Mesenchymal stem cell (in vitro differentiated cells and primary cell): Measurements from ENCODE around the gene UBE2G2.

ENCODE experiments used
- DNase-seq: peaks from one replicate; pipeline ENCODE4 v3.0.0-alpha.2; 2013
- H2AFZ ChIP-seq: one replicate; pipeline ENCODE4 v1.6.1; 2013; ENCODE audit warnings: low read depth, mild to moderate bottlenecking, control low read depth, inconsistent platforms, low read length, moderate library complexity
- H2AK5ac ChIP-seq: 2 replicates; pipeline ENCODE4 v1.6.1; 2013; ENCODE audit warnings: low read length, moderate library complexity, mild to moderate bottlenecking, inconsistent platforms; ENCODE audit not compliant: severe bottlenecking
- H2BK120ac ChIP-seq: one replicate; pipeline ENCODE4 v1.6.1; 2013; ENCODE audit warnings: low read depth, mild to moderate bottlenecking, inconsistent platforms, low read length, moderate library complexity
- H2BK12ac ChIP-seq, 2 experiments: one replicate each; pipeline ENCODE4 v1.6.1; 2013; ENCODE audit warnings: inconsistent platforms in 2 of 2, low read length in 2 of 2, mild to moderate bottlenecking in 2 of 2, moderate library complexity in 2 of 2, control low read depth in 1 of 2
- H2BK15ac ChIP-seq: one replicate; pipeline ENCODE4 v1.6.1; 2013; ENCODE audit warnings: mild to moderate bottlenecking, low read depth, inconsistent platforms; ENCODE audit not compliant: poor library complexity, severe bottlenecking
- H2BK5ac ChIP-seq: 2 replicates; pipeline ENCODE4 v1.6.1; 2013; ENCODE audit warnings: low read depth, mild to moderate bottlenecking, low read length, control low read depth, inconsistent platforms; ENCODE audit not compliant: poor library complexity, severe bottlenecking
- H3K14ac ChIP-seq, 2 experiments: one replicate each; pipeline ENCODE4 v1.6.1; 2013; ENCODE audit warnings: inconsistent platforms in 2 of 2, low read length in 2 of 2, control low read depth in 1 of 2, mild to moderate bottlenecking in 1 of 2, moderate library complexity in 1 of 2
- H3K18ac ChIP-seq, 2 experiments: one replicate each; pipeline ENCODE4 v1.6.1; 2013; ENCODE audit warnings: inconsistent platforms in 2 of 2, low read length in 2 of 2, control low read depth in 1 of 2, low read depth in 1 of 2, mild to moderate bottlenecking in 1 of 2
- H3K23ac ChIP-seq, 2 experiments: one replicate each; pipeline ENCODE4 v1.6.1; 2013; ENCODE audit warnings: inconsistent platforms in 2 of 2, low read length in 2 of 2, mild to moderate bottlenecking in 2 of 2, moderate library complexity in 2 of 2, control low read depth in 1 of 2
- H3K27ac ChIP-seq: 2 replicates; pipeline ENCODE4 v1.5.1; 2013; ENCODE audit warnings: mild to moderate bottlenecking, moderate library complexity, low read length, control low read depth, inconsistent platforms; ENCODE audit not compliant: poor library complexity, severe bottlenecking
- H3K27me3 ChIP-seq, 2 experiments: 2 replicates each; pipeline versions ENCODE4 v1.6.1 to v1.7.0; 2013; ENCODE audit warnings: low read length in 2 of 2, mild to moderate bottlenecking in 2 of 2, moderate library complexity in 2 of 2, control low read depth in 1 of 2, inconsistent platforms in 1 of 2; ENCODE audit not compliant: control insufficient read depth in 1 of 2, insufficient read depth in 1 of 2
- H3K36me3 ChIP-seq, 2 experiments: 2 replicates each; pipeline versions ENCODE4 v1.6.1 to v1.7.0; 2013; ENCODE audit warnings: low read length in 2 of 2, control low read depth in 1 of 2, inconsistent platforms in 1 of 2, low read depth in 1 of 2, mild to moderate bottlenecking in 1 of 2; ENCODE audit not compliant: insufficient read depth in 2 of 2, control insufficient read depth in 1 of 2
- H3K4ac ChIP-seq, 2 experiments: one replicate each; pipeline ENCODE4 v1.6.1; 2013; ENCODE audit warnings: inconsistent platforms in 2 of 2, low read length in 2 of 2, mild to moderate bottlenecking in 2 of 2, moderate library complexity in 2 of 2, control low read depth in 1 of 2, low read depth in 1 of 2
- H3K4me1 ChIP-seq: 2 replicates; pipeline ENCODE4 v1.6.1; 2013; ENCODE audit warnings: low read depth, low read length, control low read depth; ENCODE audit not compliant: control insufficient read depth, insufficient read depth
- H3K4me2 ChIP-seq: 2 replicates; pipeline ENCODE4 v1.6.1; 2013; ENCODE audit warnings: low read length, mild to moderate bottlenecking, inconsistent platforms; ENCODE audit not compliant: poor library complexity, severe bottlenecking
- H3K4me3 ChIP-seq, 2 experiments: 2 replicates each; pipeline versions ENCODE4 v1.5.1 to v1.7.0; 2013; ENCODE audit warnings: low read length in 2 of 2, mild to moderate bottlenecking in 2 of 2, control low read depth in 1 of 2, low read depth in 1 of 2; ENCODE audit not compliant: insufficient read depth in 1 of 2
- H3K79me1 ChIP-seq: replicated peaks from 2 replicates; pipeline ENCODE4 v1.6.1; 2013; ENCODE audit warnings: mild to moderate bottlenecking, control low read depth, low read length, inconsistent platforms; ENCODE audit not compliant: poor library complexity, severe bottlenecking
- H3K9ac ChIP-seq: 2 replicates; pipeline ENCODE4 v1.7.0; 2013; ENCODE audit warnings: mild to moderate bottlenecking, low read length, moderate library complexity
- H3K9me3 ChIP-seq: 2 replicates; pipeline ENCODE4 v1.7.0; 2013; ENCODE audit warnings: mild to moderate bottlenecking, low read length; ENCODE audit not compliant: control insufficient read depth
- H4K8ac ChIP-seq: one replicate; pipeline ENCODE4 v1.6.1; 2013; ENCODE audit warnings: inconsistent platforms, mild to moderate bottlenecking, low read length, moderate library complexity
- H4K91ac ChIP-seq: one replicate; pipeline ENCODE4 v1.6.1; 2013; ENCODE audit warnings: mild to moderate bottlenecking, low read length, inconsistent platforms
- WGBS: methylation state at CpG from one replicate; pipeline ENCODE4 v1.1.7; 2013; ENCODE audit warnings: mixed read lengths; 5-methylcytosine and 5-hydroxymethylcytosine counted together

Gene UBE2G2

DNA sequence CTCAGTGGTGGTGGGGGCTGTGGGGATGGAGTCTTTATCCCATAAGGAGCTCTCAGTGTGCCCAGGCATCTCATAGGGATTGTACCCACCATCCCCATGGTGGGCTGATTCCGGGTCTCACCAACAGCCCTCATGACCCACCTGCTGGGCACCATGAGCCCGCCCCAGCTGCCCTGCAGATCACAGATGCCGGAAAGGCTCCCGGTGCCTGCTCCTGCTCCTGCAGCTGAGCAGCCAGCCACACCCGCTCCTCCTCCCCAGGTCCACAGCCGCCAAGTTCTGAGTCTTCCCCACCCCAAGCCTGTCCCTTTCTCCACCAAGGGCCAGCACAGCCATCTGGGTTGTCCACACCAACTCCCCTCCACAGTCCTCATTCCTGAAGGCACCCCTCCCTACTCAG, 74.8 kb downstream of the UBE2G2 start:
- WGBS: 81% methylated on average over 6 of the region's 6 CpGs
- Histone ChIP-seq H3K9me3 (no peaks in the 10 kb centered on the region), H3K27me3 (peaks cover 54 to 72% of the 10 kb centered on the region in 2 experiments), H3K79me1 (no peaks in the 10 kb centered on the region), H3K4me3 (no peak overlapping the region), H3K27ac (no peak overlapping the region), H3K9ac (no peak overlapping the region), H4K91ac (no peak overlapping the region), H2AFZ (no peak overlapping the region), H2BK12ac (no peak overlapping the region), H3K4ac (no peak overlapping the region), H4K8ac (no peak overlapping the region), H2BK15ac (no peak overlapping the region), H3K4me2 (no peak overlapping the region), H2AK5ac (no peak overlapping the region), H3K23ac (no peak overlapping the region), H3K14ac (no peak overlapping the region), H3K36me3 (no peaks in the 10 kb centered on the region), H3K18ac (no peak overlapping the region), H3K4me1 (no peaks in the 10 kb centered on the region), H2BK120ac (no peak overlapping the region), H2BK5ac (no peak overlapping the region)
- DNase-seq: no peak

GRCh38 chr21:44724926-44725325, 76.7 kb downstream of the UBE2G2 start:
- Histone ChIP-seq H3K18ac (no peak overlapping the region), H3K14ac (no peak overlapping the region), H2BK5ac (no peak overlapping the region), H4K91ac (no peak overlapping the region), H2BK12ac (no peak overlapping the region), H3K9ac (no peak overlapping the region), H3K4me1 (no peaks in the 10 kb centered on the region), H2AFZ (no peak overlapping the region), H4K8ac (no peak overlapping the region), H2BK15ac (no peak overlapping the region), H3K23ac (no peak overlapping the region), H3K4me3 (no peak overlapping the region), H2BK120ac (no peak overlapping the region), H3K4me2 (no peak overlapping the region), H2AK5ac (no peak overlapping the region), H3K79me1 (no peaks in the 10 kb centered on the region), H3K36me3 (no peaks in the 10 kb centered on the region), H3K9me3 (no peaks in the 10 kb centered on the region), H3K27ac (no peak overlapping the region), H3K27me3 (peaks cover 54 to 65% of the 10 kb centered on the region in 2 experiments), H3K4ac (no peak overlapping the region)
- 85% methylated on average over 14 of the region's 14 CpGs for WGBS
- no peak for DNase-seq

DNA sequence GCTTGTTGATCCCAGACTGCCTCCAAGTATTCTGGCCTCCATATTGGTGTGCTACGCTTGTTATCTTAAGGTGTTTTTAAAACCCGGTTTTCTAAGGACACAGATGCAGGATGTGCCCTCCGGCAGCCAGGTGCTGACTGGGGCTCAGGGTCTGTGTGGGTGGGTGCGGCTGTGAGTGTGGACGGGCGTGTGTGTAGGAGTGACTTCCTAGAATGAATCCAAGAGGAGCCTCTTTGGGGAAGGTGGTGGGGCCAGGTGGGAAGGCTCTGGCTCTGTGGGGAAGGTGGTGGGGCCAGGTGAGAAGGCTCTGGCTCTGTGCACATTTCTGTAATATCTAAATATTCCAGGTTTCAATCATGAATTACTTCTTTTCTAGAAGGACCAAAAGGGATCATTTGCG, 77.4 kb downstream of the UBE2G2 start:
- H3K9ac ChIP-seq: no peak overlapping the region
- no peak overlapping the region for H2BK5ac ChIP-seq
- DNase-seq: no peak
- no peak overlapping the region for H3K27ac ChIP-seq
- H3K18ac ChIP-seq: no peak overlapping the region
- no peak overlapping the region for H3K4ac ChIP-seq
- H2BK15ac ChIP-seq: no peak overlapping the region
- H3K14ac ChIP-seq: no peak overlapping the region
- peaks cover 54 to 65% of the 10 kb centered on the region in 2 experiments for H3K27me3 ChIP-seq
- no peak overlapping the region for H3K4me2 ChIP-seq
- no peaks in the 10 kb centered on the region for H3K36me3 ChIP-seq
- no peak overlapping the region for H2AFZ ChIP-seq
- peak overlapping the region in 1 of 2 experiments; percentile 26 for H3K23ac ChIP-seq
- H4K91ac ChIP-seq: no peak overlapping the region
- no peak overlapping the region for H4K8ac ChIP-seq
- H2AK5ac ChIP-seq: no peak overlapping the region
- no peak overlapping the region for H3K4me3 ChIP-seq
- H3K9me3 ChIP-seq: no peaks in the 10 kb centered on the region
- no peak overlapping the region for H2BK120ac ChIP-seq
- WGBS: 87% methylated on average over 6 of the region's 7 CpGs
- no peak overlapping the region for H2BK12ac ChIP-seq
- no peaks in the 10 kb centered on the region for H3K4me1 ChIP-seq
- no peaks in the 10 kb centered on the region for H3K79me1 ChIP-seq

- 33% methylated on average over 61 of the region's 61 CpGs for WGBS
Observed at GRCh38 chr21:44723177-44724131, 78.2 kb downstream of the UBE2G2 start.

More at GRCh38 chr21:44723177-44724131, 78.2 kb downstream of the UBE2G2 start:
- Histone ChIP-seq H3K4me3 (no peak overlapping the region), H3K18ac (no peak overlapping the region), H3K4ac (no peak overlapping the region), H3K9ac (no peak overlapping the region), H3K9me3 (no peaks in the 10 kb centered on the region), H3K4me1 (no peaks in the 10 kb centered on the region), H2BK120ac (no peak overlapping the region), H4K8ac (no peak overlapping the region), H2AFZ (no peak overlapping the region), H2BK12ac (no peak overlapping the region), H2BK15ac (no peak overlapping the region), H3K27ac (no peak overlapping the region), H3K4me2 (no peak overlapping the region), H2AK5ac (no peak overlapping the region), H3K14ac (no peak overlapping the region), H3K79me1 (no peaks in the 10 kb centered on the region), H2BK5ac (no peak overlapping the region), H3K36me3 (no peaks in the 10 kb centered on the region), H3K23ac (no peak overlapping the region), H4K91ac (no peak overlapping the region), H3K27me3 (peaks cover 60 to 67% of the 10 kb centered on the region in 2 experiments)
- no peak for DNase-seq
